ENCODE measurements around the gene GSX1.
A peak's percentile ranks its signal among the peaks of the same experiment; 100 is the strongest.

GSX1 gene

GRCh38 chr13:27772651-27773425, 19.4 kb upstream of the GSX1 start:
- no peak for DNase-seq (ENCODE audit: low read depth)
- TF ChIP-seq CTCF (conservative IDR thresholded peaks at IDR 0.05; ENCODE audit: low read depth, low read length) = no peak
- no peak overlapping the region for H3K4me3 ChIP-seq (ENCODE audit: low read length)

- no peak for DNase-seq (ENCODE audit: low read depth)
- no peak for TF ChIP-seq CTCF (conservative IDR thresholded peaks at IDR 0.05; ENCODE audit: low read depth, low read length)
- no peak overlapping the region for H3K4me3 ChIP-seq (ENCODE audit: low read length)
Observed at GRCh38 chr13:27774169-27774568, 18.1 kb upstream of the GSX1 start.

GRCh38 chr13:27774651-27775050, 17.6 kb upstream of the GSX1 start:
- TF ChIP-seq CTCF (conservative IDR thresholded peaks at IDR 0.05; ENCODE audit: low read depth, low read length) = no peak
- no peak for DNase-seq (ENCODE audit: low read depth)
- H3K4me3 ChIP-seq (ENCODE audit: low read length) = no peak overlapping the region

- H3K4me3 ChIP-seq (ENCODE audit: low read length) = no peak overlapping the region
- TF ChIP-seq CTCF (conservative IDR thresholded peaks at IDR 0.05; ENCODE audit: low read depth, low read length) = no peak
- DNase-seq (ENCODE audit: low read depth) = no peak
Observed at GRCh38 chr13:27775943-27776342, 16.3 kb upstream of the GSX1 start.

- no peak overlapping the region for H3K4me3 ChIP-seq (ENCODE audit: low read length)
- no peak for TF ChIP-seq CTCF (conservative IDR thresholded peaks at IDR 0.05; ENCODE audit: low read depth, low read length)
- no peak for DNase-seq (ENCODE audit: low read depth)
Observed at GRCh38 chr13:27782151-27782550, 10.1 kb upstream of the GSX1 start.

GRCh38 chr13:27783111-27783510, 9.2 kb upstream of the GSX1 start:
- H3K4me3 ChIP-seq (ENCODE audit: low read length) = no peak overlapping the region
- TF ChIP-seq CTCF (conservative IDR thresholded peaks at IDR 0.05; ENCODE audit: low read depth, low read length) = peak; percentile 53
- no peak for DNase-seq (ENCODE audit: low read depth)

GRCh38 chr13:27788271-27788670, 4.0 kb upstream of the GSX1 start:
- no peak for TF ChIP-seq CTCF (conservative IDR thresholded peaks at IDR 0.05; ENCODE audit: low read depth, low read length)
- no peak for DNase-seq (ENCODE audit: low read depth)
- H3K4me3 ChIP-seq (ENCODE audit: low read length) = no peak overlapping the region

Data from retinal pigment epithelial cell (primary cell).